CMK (cell line): ENCODE data around the gene CHAT.
"Not testable (repeated sequence)": the region's sequence is repeated elsewhere in the genome, so short reads cannot be mapped to it uniquely, and the experiment has no call there.

Source experiments
- DNase-seq: peaks from one replicate; pipeline ENCODE4 v3.0.0-alpha.2; 2010; ENCODE audit warnings: low read depth

Gene CHAT

DNA sequence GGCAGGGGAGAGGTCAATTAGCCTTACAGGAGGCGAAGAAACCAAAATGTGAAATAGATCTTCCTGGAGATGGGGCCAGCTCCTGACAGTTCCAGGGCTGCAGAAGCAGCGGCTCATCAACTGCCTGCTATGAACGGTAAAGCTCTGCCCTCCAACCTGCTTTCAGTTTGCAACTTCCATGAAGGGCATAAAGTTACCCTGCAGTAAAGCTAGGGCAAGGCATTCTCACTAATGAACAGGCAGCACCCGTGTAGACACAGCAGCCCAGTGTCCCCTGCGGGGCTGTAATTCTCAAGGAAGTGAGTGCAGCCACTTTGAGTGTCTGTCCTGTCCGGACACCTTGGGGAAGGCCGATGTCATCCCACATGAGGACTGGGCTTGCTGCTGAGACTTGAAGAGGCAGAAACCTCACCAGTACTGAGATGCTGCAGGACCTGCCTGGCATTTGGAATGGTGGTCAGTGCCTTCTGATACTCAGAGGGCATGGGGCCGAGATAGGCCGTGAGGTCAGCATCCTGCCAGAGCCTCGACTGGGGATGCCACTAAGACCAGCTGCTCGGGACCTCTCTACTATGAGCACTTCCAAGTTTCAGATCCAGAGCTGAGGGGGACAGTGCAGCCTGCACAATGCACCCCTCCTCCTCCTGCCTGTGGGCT lies 39.6 kb downstream of the CHAT start:
- DNase-seq, result no peak

DNA sequence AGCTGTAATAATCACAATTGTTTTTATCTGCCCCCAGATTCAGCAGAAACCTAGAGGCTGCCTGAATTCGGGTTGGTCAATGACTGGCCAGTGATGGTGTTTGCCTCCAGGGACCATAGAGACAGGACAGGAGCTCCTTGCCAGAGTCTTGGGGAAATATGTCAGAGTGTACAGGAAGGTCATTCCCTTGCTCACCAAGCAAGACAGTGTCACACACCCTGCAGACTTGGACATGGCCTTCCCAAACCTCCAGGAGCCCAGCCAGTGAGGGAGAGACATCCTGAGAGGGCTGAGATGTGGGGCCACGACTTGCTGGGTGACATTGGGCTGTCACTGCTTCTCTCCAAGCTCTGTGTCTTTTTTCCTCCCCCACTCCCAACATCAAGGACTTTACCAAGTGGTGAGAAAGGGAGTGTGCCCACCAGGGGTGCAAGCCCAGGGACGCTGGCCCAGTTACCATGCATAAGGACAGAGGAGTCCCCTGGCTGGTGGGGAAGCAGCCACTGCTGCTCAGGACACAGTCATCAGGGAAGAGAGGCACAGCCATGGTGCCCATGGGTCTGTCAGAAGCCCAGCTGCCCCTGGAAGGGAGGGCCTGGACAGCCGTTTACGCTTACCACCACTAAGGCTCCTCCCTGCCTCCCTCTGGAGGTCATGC lies 40.3 kb downstream of the CHAT start:
- DNase-seq, result no peak

DNA sequence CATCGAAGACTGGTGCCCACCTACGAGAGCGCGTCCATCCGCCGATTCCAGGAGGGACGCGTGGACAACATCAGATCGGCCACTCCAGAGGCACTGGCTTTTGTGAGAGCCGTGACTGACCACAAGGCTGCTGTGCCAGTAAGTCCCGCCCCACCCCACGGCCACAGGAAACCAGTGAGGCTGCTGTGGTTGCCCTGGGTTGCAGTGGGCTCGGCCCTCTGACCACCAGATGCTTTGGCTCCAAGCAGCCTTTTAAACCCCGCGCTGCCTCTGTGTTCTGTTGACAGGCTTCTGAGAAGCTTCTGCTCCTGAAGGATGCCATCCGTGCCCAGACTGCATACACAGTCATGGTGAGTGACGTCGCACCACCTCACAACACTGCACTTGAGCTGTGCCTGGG lies 41.3 kb downstream of the CHAT start:
- DNase-seq, result no peak

DNA sequence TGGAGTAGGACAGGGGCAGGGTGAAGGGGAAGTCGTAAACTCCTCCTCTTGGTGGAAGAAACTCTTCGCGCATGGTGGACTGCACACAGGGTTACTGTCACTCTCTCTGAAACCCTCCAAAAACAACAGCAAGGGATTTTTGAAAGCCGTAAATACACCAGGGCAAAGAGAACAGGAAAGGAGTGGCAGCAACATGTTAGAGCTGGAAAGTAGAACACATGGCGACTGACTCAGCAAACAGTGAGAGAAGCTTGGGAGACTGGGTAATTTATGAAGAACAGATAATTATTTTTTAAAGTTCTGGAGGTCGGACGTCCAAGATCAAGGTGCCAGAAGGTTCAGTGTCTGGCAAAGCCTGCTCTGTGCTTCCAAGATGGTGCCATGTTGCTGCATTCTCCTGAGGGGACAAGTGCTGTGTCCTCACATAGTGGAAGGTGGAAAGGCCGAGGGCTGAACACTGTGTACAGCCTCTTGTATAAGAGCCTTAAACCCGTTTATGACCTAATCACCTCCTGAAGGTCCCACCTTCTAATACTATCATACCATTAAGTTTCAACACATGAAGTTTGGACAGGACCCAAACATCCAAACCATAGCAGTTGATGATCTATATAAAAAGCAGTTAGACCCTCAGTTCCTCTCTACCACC lies 43.1 kb downstream of the CHAT start:
- no peak for DNase-seq

DNA sequence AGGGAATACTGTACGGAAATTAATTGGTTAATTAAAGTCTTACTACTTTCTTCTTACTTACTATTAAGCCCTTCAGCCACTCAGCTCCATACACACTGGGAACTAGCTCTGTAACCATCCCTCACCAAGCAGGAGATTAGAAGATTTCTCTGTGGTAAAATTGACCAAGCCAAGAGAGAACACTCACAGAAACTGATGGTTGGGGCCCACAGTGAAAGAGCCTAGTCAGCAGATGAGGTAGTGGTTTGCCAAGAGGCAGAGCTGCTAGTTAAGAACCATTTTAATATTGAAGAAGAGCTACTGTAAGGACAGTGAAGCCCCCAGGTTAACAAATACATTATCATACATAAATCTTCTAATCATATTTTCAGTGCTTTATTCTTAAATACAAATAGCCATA lies 43.8 kb downstream of the CHAT start:
- no peak for DNase-seq

DNA sequence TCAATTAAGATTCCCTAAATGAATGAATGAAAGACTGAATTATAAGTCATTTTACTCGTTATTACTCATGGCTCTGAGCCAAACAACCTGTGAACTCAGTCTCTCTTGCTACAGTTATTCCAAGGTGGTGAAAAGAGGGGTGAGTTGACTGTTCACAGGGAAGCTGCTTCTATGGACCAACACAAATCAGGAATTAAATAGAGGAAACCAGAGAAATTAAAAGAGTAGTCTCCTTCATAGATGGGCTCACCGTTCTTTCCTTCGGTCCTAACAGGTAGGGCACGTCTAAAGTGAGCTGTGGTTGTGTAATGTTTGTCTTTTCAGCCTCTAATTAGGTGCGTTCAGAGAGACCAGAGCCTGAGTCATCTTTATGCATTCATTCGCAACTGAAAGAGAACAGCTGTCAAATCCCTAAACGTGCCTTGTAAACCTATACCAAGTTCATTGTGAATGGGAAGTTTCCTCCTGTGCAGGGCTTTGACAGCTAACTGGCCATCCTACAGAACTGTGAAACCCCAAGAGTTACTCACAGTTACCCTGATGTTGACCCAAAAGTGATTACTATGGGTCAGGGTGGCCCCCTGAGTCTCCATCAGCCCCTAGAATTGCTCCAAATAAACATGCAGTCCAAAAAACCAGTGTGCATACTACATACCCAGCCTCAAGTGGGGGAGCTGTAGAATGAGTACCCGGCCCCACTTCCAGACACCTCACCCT lies 47.5 kb downstream of the CHAT start:
- no peak for DNase-seq

DNA sequence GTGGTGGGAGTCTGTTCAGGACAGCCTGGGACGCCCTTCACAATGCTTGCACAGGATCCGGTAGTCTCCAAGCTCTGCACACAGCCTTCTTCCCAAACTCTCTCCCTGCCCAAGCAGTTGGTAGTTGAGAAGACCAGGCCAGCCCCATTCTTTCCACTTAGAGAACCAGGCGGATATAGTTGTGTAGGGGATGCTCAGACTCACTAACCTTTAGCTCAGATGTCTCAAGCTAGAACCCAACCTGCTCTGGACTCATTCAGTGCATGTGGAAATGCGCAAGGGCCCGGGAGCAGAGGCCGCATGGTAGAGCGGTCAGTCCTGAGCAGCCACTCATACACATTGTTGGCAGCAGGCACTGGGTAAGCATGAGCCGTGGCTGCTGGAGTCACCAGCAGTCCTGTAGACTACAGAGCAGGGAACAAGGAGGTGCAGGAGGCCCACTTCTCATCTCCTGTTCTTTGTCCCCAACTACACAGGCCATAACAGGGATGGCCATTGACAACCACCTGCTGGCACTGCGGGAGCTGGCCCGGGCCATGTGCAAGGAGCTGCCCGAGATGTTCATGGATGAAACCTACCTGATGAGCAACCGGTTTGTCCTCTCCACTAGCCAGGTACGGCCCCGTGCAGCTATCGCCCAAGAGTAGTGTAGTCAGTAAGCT lies 48.5 kb downstream of the CHAT start:
- DNase-seq, result no peak

DNA sequence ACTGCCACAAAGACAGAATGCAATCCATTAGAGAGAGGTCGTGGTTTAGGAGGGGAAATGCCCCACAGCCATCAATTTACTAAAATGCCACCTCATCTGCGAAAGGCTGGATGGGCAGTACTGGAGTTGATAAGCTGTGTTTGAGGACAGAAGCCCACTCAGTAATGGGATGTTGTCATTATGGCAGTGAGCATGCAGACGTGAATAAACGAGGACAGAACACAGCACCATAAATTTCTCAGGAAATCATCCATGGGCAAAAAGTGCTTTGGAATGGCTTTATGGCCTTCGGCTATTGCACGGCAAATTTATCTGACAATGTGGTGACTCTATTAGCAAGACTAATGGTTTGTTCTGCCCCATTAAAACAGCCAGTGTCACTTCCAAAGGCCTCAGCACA lies 49.8 kb downstream of the CHAT start:
- DNase-seq, result no peak

DNA sequence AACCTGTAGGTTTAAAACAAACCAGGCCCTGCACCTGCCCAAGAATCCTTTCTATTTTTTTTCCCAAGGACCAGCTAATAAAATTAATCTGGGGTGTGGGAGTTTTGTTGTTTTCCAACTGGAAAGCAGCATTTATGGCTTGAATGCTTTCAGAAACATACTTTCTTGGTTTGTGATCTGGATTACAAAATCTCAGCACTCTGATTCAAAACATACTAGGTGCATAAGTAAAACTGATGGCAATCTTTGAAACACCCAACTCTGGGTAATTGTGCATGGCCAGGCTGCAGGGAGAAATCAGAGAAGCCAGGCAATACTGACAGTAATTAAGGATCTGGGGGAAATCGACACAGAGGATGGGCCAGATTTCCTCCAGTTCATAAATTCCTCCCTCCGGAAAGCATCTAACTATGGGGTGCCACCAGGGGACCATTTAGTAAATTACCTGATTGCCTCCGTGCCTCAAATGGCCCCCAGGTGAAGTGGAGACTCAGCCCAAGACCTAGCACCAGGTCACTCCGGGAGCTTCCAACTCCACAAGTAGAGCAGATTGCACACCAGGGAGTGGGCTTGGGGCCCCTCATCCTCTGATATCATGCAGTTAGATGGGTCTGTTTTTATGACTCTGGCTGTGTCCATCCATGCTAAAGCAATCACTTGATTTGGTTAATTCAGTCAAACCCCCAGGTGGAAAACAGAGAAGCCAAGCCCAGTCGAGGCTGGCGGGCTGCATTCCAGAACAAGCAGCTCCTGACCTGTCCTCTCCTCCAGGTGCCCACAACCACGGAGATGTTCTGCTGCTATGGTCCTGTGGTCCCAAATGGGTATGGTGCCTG lies 50.4 kb downstream of the CHAT start:
- DNase-seq, result no peak

DNA sequence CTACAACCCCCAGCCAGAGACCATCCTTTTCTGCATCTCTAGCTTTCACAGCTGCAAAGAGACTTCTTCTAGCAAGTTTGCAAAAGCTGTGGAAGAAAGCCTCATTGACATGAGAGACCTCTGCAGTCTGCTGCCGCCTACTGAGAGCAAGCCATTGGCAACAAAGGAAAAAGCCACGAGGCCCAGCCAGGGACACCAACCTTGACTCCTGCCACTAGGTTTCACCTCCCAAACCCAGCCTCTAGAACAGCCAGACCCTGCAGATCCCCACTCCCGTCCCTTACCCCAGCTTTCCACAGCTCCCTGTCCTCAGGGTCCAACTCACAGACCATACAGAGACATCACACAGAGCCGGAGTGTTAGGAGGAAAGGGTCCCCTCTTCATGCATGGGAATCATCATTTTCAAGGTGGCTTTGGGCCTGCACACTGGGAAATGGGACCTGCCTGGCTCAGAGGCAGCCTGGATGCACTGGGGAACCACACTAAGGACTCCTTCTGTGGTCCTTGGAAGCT lies 51.1 kb downstream of the CHAT start:
- no peak for DNase-seq

DNA sequence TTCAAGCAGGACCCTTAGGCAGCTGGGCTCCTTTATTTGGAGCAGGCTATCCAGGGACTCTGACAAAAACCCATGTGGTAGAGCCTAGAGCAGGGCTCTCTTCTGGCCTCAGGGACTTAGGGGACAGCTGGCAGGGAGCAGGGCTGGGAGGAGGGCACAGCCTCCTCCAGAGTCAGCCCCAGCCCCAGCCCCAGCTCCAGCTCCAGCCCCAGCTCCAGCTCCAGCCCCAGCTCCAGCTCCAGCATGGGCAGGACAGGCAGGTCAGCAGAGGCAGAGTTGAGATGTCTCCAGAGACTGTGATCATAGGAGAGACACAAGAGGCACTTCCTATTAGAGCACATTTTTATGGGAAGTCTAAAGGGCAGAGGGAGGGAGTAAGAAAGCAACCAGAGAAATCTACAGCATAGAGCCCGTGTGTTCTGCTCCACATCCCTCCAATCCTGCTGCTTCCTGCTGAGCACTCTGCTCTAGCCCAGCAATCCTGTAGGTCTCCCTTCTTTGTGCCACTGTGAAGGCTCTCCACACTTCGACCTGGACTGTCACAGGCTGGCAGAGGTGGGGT lies 52.3 kb downstream of the CHAT start:
- no peak for DNase-seq

DNA sequence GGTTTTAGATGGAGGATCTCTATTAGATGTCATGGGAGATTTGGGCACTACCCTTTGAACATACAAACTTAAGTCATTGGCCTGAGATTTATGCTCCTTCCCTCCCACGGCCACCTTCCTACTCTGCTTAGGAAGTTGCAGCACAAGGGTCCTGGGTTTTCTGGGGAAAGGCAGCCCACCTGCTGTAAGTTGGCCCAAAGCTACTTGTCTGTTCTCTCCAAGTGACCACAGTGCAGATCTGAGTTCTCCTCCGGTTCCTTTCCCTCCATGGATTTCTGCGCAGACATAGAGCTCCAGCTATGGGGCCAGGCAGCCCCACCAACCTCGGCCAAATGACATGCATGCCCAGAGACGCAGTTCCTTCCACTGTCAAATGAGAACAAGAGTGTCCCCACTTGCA lies 52.8 kb downstream of the CHAT start:
- no peak for DNase-seq

DNA sequence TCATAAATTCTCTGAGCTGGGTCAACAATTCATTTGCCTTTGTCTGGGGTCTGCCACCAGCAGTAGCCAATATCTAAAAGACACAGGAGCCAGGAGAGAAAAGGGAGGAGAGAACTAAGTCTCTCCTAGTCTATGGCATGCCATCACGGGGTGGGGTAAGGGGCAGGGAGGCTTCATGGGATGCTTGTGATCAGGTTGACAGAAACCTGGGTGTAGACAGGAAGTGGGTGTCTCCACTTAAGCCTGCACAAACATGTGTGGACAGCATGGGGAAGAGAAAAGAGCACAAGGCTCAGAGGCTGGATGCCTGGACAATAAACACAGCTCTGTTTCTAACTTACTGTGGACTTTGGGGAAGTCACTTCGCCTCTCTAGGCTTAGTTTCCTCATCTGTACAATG lies 54.2 kb downstream of the CHAT start:
- DNase-seq, result no peak

DNA sequence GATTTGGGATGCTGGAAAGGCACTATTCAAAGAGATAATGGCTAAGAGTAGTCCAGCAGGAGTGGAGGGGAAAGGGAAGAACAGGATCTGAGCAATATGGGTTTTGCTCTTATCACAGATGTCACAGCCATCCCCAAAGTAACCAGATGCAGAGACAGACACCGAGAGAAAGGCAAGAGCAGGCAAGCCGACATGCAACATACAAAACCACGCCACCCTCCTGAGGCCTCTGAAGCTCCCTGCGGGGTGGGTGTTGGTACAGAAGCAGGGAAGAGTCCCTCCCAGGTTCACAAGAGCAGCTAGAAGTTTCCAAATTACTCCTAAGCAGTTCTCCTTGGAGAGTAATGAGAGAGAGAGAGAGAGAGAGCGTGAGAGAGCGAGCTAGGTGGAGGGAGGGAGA lies 54.8 kb downstream of the CHAT start:
- DNase-seq, result no peak

DNA sequence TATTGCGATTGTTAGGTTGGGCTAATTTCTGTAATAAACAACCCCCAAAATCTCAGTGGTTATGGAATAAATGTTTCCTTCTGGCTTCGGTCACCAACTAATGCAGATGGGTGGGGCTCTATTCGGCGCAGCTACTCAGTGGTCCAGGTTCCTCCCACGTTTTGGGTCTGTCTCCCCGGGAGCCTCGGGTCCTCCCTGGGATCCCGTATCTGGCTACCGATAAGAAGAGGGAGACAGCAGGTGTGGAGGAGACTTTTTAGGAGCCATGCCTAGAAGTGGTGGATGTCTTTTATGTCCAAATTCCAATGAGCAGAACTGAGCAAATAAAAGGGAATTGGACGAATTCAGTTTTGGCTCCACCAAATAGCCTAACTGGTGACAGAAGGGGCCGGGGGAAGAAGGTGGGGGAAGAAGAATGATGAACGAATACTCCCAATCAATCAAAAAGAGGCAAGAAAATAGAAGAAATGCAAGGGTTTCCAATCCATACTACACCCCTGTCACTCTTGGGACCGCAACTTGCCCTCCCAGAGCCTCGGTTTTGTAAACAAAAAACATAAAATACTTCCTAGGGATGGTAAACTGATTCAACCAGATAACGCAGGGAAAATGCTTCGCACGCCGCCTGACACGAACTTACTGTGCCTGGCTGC lies 65.1 kb downstream of the CHAT start:
- DNase-seq, result no peak

DNA sequence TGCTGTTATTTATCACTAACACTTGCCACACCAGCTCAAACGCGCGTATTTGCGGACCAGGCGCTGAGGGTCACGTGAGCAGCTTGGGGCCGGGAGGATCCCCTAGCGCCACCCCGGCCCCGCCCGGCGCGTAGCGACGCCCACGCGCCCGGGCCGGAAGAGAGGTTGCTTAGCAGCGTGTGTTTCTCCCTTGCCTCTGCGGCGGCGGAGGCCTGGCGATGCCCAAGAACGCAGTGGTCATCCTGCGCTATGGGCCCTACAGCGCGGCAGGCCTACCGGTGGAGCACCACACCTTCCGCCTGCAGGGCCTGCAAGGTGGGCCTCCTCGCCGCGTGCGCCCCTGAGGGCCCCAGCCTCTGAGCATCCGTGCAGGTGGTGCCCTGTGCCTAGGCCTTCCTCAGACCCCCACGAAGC lies 65.7 kb downstream of the CHAT start, which contains the start of gene C10orf53:
Gene C10orf53, plus strand, starts transcription at position 172 of the 414 bp plus-strand sequence. Its CDS starts 47 bp downstream, at position 219.
- no peak for DNase-seq

DNA sequence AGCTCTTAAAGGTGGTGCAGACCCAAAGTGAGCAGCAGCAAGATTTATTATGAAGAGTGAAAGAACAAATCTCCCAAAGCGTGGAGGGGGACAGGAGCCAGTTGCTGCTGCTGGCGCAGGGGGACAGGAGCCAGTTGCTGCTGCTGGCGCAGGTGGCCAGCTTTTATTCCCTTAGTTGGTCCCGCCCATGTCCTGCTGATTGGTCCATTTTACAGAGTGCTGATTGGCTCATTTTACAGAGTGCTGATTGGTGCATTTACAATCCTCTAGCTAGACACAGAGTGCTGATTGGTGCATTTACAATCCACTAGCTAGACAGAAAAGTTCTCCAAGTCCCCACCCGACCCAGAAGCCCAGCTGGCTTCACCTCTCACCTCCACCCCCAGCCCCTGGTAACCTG lies 68.6 kb downstream of the CHAT start:
- DNase-seq, result not testable (repeated sequence)

DNA sequence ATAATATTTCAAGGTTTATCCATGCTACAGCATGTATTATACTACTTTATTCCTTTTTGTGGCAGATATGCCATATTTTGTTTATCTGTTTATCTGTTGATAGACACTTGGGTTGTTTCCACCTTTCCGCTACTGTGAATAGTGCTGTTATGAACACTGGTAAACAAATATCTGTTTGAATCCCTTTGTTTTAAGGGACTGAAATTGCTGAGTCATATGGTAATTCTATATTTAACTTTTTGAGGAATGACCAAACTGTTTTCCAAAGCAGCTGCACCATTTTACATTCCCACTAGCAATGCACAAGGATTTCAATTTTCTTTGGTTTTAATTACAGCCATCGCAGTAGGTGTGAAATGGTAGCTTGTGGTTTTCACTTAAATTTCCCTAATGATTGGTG lies 69.0 kb downstream of the CHAT start:
- DNase-seq, result no peak

DNA sequence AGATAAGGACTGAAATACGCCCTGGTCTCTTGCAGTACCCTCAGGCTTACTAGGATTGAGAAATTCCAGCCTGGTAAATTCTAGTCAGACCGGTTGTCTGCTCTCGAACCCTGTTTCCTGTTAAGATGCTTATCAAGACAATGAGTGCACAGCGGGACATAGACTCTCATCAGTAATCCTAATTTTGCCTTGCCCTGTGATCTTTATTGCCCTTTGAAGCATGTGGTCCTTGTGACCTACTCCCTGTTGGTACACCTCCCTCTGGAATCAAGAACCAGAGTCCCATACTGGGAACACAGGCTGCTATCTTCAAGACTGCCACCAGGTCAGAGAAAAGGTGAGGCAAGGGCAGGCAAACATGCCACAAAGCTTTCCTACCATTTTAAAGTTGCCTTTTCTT lies 72.8 kb downstream of the CHAT start:
- no peak for DNase-seq

DNA sequence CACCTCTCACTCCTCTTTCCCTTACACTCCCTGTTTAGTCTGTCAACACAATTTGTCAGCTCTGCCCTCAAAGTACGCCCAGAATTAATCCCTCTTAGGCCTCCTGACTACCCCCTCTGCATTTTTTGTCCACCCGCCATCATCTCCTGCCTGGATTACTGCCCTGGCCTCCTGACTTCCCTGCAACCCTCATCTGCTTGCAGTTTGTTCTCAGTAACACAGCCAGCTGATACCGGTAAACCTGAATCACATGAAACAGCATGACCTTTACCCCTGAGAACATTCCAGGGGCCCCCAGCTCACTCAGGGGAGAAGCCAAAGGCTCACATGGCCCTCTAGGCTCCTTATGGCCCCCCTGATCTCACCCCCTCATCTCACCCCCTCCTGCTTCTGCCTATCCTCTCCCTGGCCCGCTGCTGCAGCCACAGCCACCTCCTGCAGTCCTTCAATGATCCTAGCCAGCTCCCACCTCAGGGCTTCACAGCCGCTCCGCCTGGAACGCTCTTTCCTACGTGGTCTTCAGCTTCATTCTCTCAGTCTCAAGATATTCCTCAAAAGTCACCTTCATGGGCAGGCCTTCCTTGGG lies 74.5 kb downstream of the CHAT start:
- DNase-seq, result no peak
